Naive thymus-derived CD4-positive, alpha-beta T cell (primary cell): ENCODE data around the gene DHRS1. TPM values are rescaled to one million over a fixed set of nuclear protein-coding genes. Genes with fewer than 3 reads are reported as not detected.

Experiments
- ATAC-seq: fragments of 150-1000 bp; cut with Tn5 transposase; 2 replicates; pipeline ENCODE4 v1.10.0; 2021; ENCODE audit warnings: mild to moderate bottlenecking, moderate library complexity
- CTCF ChIA-PET: fragments of 350-600 bp; sonication (Branson Sonifier 250); formaldehyde crosslinking; loops from one replicate; lab custom pipeline; 2021; ENCODE audit warnings: antibody characterized with exemption; lab: Charles Lee
- POLR2A ChIA-PET: fragments of 350-600 bp; sonication (Branson Sonifier 250); formaldehyde crosslinking; loops from one replicate; lab custom pipeline; 2021; ENCODE audit warnings: antibody characterized with exemption, inconsistent platforms; lab: Charles Lee
- DNase-seq, 9 donors: peaks; one replicate each; pipeline versions ENCODE4 v3.0.0 to v3.0.0-alpha.2; 2020 to 2022; ENCODE audit warnings: mixed read lengths in 1 of 9
- H3K27ac ChIP-seq: one replicate; pipeline ENCODE4 v1.7.0; 2013; ENCODE audit warnings: mild to moderate bottlenecking, low read depth, low read length, moderate library complexity
- H3K27me3 ChIP-seq, 2 donors: one replicate each; pipeline ENCODE4 v1.7.0; 2013; ENCODE audit warnings: low read length in 2 of 2, mild to moderate bottlenecking in 2 of 2, moderate library complexity in 2 of 2; ENCODE audit not compliant: control insufficient read depth in 2 of 2, insufficient read depth in 2 of 2
- H3K36me3 ChIP-seq, 3 experiments: 1 replicate in 2 of 3; 2 replicates in 1 of 3; pipeline ENCODE4 v1.7.0; 2013; ENCODE audit warnings: low read length in 3 of 3, mild to moderate bottlenecking in 3 of 3, moderate library complexity in 1 of 3; ENCODE audit not compliant: insufficient read depth in 3 of 3, control insufficient read depth in 2 of 3
- H3K4me1 ChIP-seq, 2 donors: one replicate each; pipeline ENCODE4 v1.7.0; 2013; ENCODE audit warnings: low read length in 2 of 2, mild to moderate bottlenecking in 2 of 2, moderate library complexity in 1 of 2; ENCODE audit not compliant: control insufficient read depth in 2 of 2, insufficient read depth in 2 of 2
- H3K4me3 ChIP-seq: 2 replicates; pipeline ENCODE4 v1.7.0; 2013; ENCODE audit warnings: mild to moderate bottlenecking, low read length
- H3K9me3 ChIP-seq, 3 experiments: 1 replicate in 2 of 3; 2 replicates in 1 of 3; pipeline ENCODE4 v1.7.0; 2013; ENCODE audit warnings: low read length in 3 of 3; ENCODE audit not compliant: control insufficient read depth in 2 of 3
- H3K27ac Mint-ChIP-seq, 9 donors: one replicate each; pipeline ENCODE4 v1.8.0; 2020 to 2022; ENCODE audit warnings: mixed read lengths in 9 of 9, mild to moderate bottlenecking in 8 of 9, moderate library complexity in 5 of 9, inconsistent platforms in 2 of 9
- H3K27me3 Mint-ChIP-seq, 5 donors: one replicate each; pipeline ENCODE4 v1.8.0; 2021 to 2022; ENCODE audit warnings: mixed read lengths in 5 of 5, mild to moderate bottlenecking in 1 of 5
- H3K36me3 Mint-ChIP-seq, 5 donors: one replicate each; pipeline ENCODE4 v1.8.0; 2020 to 2022; ENCODE audit warnings: mixed read lengths in 5 of 5, mild to moderate bottlenecking in 3 of 5, inconsistent platforms in 1 of 5
- H3K4me1 Mint-ChIP-seq, 7 donors: one replicate each; pipeline ENCODE4 v1.8.0; 2020 to 2022; ENCODE audit warnings: mixed read lengths in 7 of 7, mild to moderate bottlenecking in 3 of 7, inconsistent platforms in 1 of 7
- H3K4me3 Mint-ChIP-seq, 10 donors: one replicate each; pipeline ENCODE4 v1.8.0; 2020 to 2022; ENCODE audit warnings: mild to moderate bottlenecking in 10 of 10, mixed read lengths in 10 of 10, moderate library complexity in 6 of 10, inconsistent platforms in 2 of 10
- H3K9me3 Mint-ChIP-seq, 11 donors: one replicate each; pipeline ENCODE4 v1.8.0; 2020 to 2022; ENCODE audit warnings: mixed read lengths in 11 of 11, mild to moderate bottlenecking in 4 of 11, inconsistent platforms in 1 of 11, moderate library complexity in 1 of 11
- intact Hi-C, 2 donors: fragments of 100-400 bp; cut with micrococcal nuclease; formaldehyde crosslinking; loops; one replicate each; pipeline ENCODE4 v1.15.1; 2023
- polyA plus RNA-seq, 2 donors: library from polyadenylated mRNA; unstranded; fragments of 300-500 nt; fragmentation: Illumina TruSeq; gene quantifications; one replicate each; pipeline ENCODE4 v1.2.3, GENCODE V29; 2021
- total RNA-seq, 6 experiments: library from RNA in 5 of 6; stranded (reverse) in 5 of 6; gene quantifications; 1 replicate in 5 of 6; 2 replicates in 1 of 6; pipeline ENCODE4 v1.2.3 and lab custom pipeline; 2021 to 2026

DHRS1 gene
- total and polyA plus RNA-seq, 7 experiments from 2014 or later: 21.3 to 38.4 (median 33.3) TPM

DNA sequence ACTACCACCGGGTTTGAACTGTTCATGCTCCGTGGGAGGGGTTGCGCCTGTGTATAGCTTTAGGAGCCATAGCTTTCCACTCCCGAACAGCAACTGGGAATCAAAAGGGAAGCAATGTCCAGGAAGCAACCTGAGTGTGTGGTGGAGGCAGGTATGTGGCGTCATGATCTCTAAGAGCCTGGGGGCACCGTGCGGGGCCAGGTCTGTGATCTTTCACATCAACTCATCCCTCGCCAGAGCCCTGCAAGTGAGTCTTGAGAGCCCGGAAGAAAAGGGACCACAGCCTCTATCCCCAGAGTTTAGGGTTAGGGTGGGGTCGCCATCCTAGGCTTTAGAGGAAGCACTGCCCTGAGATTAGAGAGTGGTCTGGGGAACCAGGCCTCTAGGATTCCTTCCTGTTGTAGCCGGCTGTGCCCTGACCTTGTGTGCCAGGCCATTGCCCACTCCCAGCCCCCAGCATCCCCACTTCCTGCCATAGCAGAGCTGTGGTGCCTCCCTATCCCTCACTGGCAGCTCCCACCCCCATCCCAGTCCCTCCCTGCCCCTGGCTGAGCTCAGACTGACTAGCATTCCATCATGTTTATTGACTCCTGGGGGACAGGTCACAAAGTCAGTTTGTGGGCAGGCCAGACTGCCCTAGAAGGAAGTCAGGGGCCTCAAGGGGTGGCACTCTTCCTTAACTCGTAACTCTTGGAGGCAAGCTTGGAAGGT, 36.0 kb upstream of the DHRS1 start:
- DNase-seq (no peak), ATAC-seq (no peak)
- Mint-ChIP-seq H3K27me3 (peaks cover 7 to 46% (median 17%) of the 10 kb centered on the region in 5 donors), H3K9me3 (peaks cover 0 to 5% (median 0%) of the 10 kb centered on the region in 11 donors), H3K36me3 (peaks cover 0 to 32% (median 12%) of the 10 kb centered on the region in 5 donors), H3K4me3 (peak overlapping the region in 9 of 10 donors; percentile 22 to 94 (median 58)), H3K27ac (no peak overlapping the region), H3K4me1 (peaks cover 32 to 67% (median 51%) of the 10 kb centered on the region in 7 donors)
- H3K4me1 ChIP-seq: peaks cover 48 to 55% of the 10 kb centered on the region in 2 donors
- ChIA-PET POLR2A (interaction anchor here (0.8 to 16.5 kb wide), 4 partner anchors 31 to 106 kb away, joined by 3 to 293 read pairs (median 3); partner anchors contain the start of genes CBLN3, KHNYN and TINF2), CTCF (interaction anchor here (0.8 to 15.8 kb wide), 3 partner anchors 10 to 99 kb away, joined by 3 to 317 read pairs (median 5); partner anchors contain the start of genes CBLN3 and KHNYN)
- intact Hi-C loops: no loop called here
- no peak overlapping the region for H3K27ac ChIP-seq
- H3K9me3 ChIP-seq: no peaks in the 10 kb centered on the region
- H3K4me3 ChIP-seq: no peak overlapping the region
- H3K27me3 ChIP-seq: peaks cover 7 to 13% of the 10 kb centered on the region in 2 donors
- peaks cover 0 to 30% (median 0%) of the 10 kb centered on the region in 3 experiments for H3K36me3 ChIP-seq

DNA sequence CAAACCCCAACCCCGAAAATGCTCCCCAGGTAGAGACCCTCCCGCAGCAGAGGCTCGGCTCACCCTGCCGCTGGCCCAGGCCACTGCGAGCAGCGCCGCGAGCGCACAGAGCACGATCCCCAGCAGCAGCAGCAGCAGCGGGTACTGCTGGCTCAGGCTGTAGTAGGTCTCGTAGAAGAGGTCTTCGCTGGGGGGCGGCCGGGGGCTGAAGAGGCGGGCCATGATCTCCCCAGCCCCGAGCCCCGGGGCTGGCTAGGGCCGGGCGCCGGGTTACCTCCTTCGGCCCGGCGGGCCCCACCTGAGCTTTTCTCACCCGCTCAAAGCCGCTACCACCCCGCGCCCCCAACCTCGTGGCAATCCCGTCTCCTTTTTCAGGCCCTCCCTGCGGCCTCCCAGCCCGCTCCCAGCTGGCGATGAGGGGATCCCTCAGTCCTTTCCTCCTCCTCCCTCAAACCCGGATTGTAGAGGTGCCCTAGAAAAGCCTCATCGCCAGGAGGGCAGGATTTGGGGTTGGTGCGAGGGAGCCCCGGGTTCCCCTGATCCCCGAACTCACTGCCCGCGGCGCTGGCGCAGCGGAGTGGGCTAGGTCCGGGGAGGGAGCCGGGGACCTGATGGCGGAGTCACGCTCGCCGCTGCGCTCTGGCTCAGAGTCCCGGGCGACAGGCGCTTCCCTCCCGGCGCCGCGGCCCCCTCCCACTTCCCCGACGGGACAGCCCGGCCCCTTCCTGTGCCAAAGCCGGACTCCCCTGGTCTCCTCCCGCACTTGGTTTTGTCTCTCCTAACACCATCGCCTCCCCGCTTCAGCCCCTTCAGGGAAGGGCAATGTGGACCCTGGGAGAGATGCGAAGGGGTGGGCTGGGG, 35.1 kb upstream of the DHRS1 start, which contains the start of gene ADCY4:
ADCY4 (minus strand) TSS at position 641 of the 861 bp plus-strand sequence; CDS start at position 222, 419 bp downstream.
- Mint-ChIP-seq H3K27ac (no peak within 1 kb of the TSS), H3K4me3 (peak within 1 kb of the TSS; percentile 18 to 94 (median 60)), H3K36me3 (peaks cover 0 to 32% (median 12%) of the 10 kb centered on the region in 5 donors), H3K4me1 (peaks cover 25 to 60% (median 52%) of the 10 kb centered on the region in 7 donors), H3K27me3 (peaks cover 9 to 46% (median 17%) of the 10 kb centered on the region in 5 donors), H3K9me3 (peaks cover 0 to 5% (median 0%) of the 10 kb centered on the region in 11 donors)
- no peaks in the 10 kb centered on the region for H3K9me3 ChIP-seq
- intact Hi-C loops: no loop called here
- H3K36me3 ChIP-seq: peaks cover 0 to 30% (median 0%) of the 10 kb centered on the region in 3 experiments
- H3K4me1 ChIP-seq: peaks cover 43 to 56% of the 10 kb centered on the region in 2 donors
- POLR2A ChIA-PET: interaction anchor here (0.8 to 16.5 kb wide), 3 partner anchors 23 to 96 kb away, joined by 3 to 293 read pairs (median 19); partner anchors contain the start of genes CBLN3, KHNYN, LTB4R and LTB4R2
- no peak within 1 kb of the TSS for H3K27ac ChIP-seq
- DNase-seq (peak in 3 of 9 donors; percentile 31 to 41 (median 40)), ATAC-seq (no peak)
- peaks cover 7 to 13% of the 10 kb centered on the region in 2 donors for H3K27me3 ChIP-seq
- CTCF ChIA-PET: interaction anchor here (2.8 to 15.8 kb wide), 3 partner anchors 64 to 100 kb away, joined by 9 to 317 read pairs (median 23); partner anchors contain the start of genes CBLN3, KHNYN, RABGGTA and TINF2
- H3K4me3 ChIP-seq: peak within 1 kb of the TSS; percentile 52

DNA sequence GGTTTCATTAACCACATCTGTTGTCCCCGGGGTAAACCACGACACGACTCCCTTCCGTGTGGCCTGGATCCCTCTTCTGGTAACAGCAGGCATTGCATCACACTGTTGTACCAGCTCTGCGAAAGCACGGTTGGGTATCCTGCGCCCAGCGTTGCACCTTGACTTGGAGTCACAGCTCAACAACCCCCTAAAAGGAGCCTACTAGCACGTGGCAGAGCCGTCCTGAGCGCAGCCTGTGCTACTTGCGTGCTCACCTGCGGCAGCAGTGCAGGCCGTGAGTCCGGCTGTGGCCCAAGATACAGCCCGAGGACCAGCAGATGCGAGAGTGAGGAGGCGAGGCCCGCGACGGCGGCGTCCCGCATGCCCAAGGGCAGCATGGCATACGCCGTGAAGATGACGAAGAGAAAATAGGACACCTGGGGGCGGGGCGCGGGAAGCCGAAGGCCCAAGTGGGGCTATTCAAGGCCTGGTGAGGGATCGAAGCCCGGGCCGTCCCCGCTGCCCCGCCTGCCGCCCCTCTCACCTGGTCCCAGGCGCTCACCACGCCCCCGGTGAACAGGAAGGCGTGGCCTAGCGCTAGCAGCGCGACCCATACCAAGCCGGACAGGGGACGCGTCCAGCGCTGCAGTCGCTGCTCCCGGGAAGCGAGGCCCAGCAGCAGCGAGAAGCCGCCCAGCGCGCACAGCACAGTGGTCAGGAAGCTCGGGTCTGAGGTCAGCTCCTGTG, 32.9 kb upstream of the DHRS1 start:
- Histone ChIP-seq H3K27me3 (peaks cover 7 to 13% of the 10 kb centered on the region in 2 donors), H3K4me3 (peak overlapping the region; percentile 43), H3K36me3 (peaks cover 0 to 18% (median 0%) of the 10 kb centered on the region in 3 experiments), H3K9me3 (no peaks in the 10 kb centered on the region), H3K27ac (no peak overlapping the region), H3K4me1 (peaks cover 37 to 59% of the 10 kb centered on the region in 2 donors)
- intact Hi-C loops: loop anchor here (1.0 to 2.0 kb wide), 13 partner anchors 8 to 342 kb away; partner anchors contain the start of genes RABGGTA (in 2 of the 2), TINF2 (in 2 of the 2), CHMP4A (in 1 of the 2) and DCAF11 (in 1 of the 2)
- Mint-ChIP-seq H3K4me1 (peaks cover 25 to 62% (median 40%) of the 10 kb centered on the region in 7 donors), H3K36me3 (peaks cover 0 to 21% (median 12%) of the 10 kb centered on the region in 5 donors), H3K4me3 (peak overlapping the region; percentile 66 to 94 (median 83)), H3K27ac (peak overlapping the region; percentile 57 to 93 (median 84)), H3K27me3 (peaks cover 9 to 46% (median 17%) of the 10 kb centered on the region in 5 donors), H3K9me3 (peaks cover 0 to 5% (median 0%) of the 10 kb centered on the region in 11 donors)
- DNase-seq: peak; percentile 56 to 93 (median 87)
- ChIA-PET POLR2A (interaction anchor here (0.6 to 16.5 kb wide), 12 partner anchors 8 to 145 kb away, joined by 3 to 293 read pairs (median 4); partner anchors contain the start of genes CBLN3, CIDEB, KHNYN and LTB4R), CTCF (interaction anchor here (0.6 to 15.8 kb wide), 20 partner anchors 9 to 274 kb away, joined by 3 to 317 read pairs (median 4); partner anchors contain the start of genes CBLN3, CIDEB, DHRS1 and KHNYN)
- peak; percentile 90 for ATAC-seq

DNA sequence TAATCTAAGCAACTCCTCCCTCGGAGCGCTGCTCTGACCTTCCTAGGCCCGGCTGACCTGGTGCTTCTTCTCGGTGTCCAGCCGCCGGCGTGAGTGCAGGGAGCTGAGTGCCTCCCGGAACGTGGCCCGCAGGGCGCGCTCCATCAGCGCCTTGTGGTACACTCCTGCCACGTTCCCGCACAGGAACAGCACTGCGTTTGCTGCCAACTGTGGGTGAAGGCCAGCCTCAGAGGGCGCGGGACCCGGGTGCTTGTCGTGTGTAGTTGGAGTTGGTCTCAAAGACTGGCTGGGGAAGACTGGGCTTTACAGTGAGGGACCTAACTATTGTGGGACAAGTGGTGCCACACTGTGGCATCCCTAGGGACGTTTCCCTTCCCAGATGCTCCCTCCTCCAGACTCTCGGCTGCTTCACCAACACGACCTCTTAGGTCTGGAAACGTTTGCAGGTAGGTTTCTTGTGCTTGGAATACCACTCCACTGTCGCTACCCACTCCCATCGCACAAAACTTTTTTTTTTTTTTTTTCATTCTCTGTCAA, 32.2 kb upstream of the DHRS1 start:
- Histone ChIP-seq H3K27me3 (peaks cover 7 to 13% of the 10 kb centered on the region in 2 donors), H3K9me3 (no peaks in the 10 kb centered on the region), H3K36me3 (peaks cover 0 to 11% (median 0%) of the 10 kb centered on the region in 3 experiments), H3K4me1 (peaks cover 41 to 64% of the 10 kb centered on the region in 2 donors), H3K27ac (no peak overlapping the region), H3K4me3 (peak overlapping the region; percentile 11)
- ChIA-PET POLR2A (interaction anchor here (0.5 to 16.5 kb wide), 10 partner anchors 8 to 144 kb away, joined by 3 to 293 read pairs (median 6); partner anchors contain the start of genes CBLN3, KHNYN, LTB4R and LTB4R2), CTCF (interaction anchor here (0.6 to 15.8 kb wide), 17 partner anchors 8 to 274 kb away, joined by 3 to 317 read pairs (median 4); partner anchors contain the start of genes CBLN3, CIDEB, DHRS1 and KHNYN)
- Mint-ChIP-seq H3K27ac (peak overlapping the region; percentile 57 to 93 (median 84)), H3K4me1 (peaks cover 30 to 67% (median 45%) of the 10 kb centered on the region in 7 donors), H3K4me3 (peak overlapping the region; percentile 66 to 94 (median 83)), H3K9me3 (peaks cover 0 to 5% (median 0%) of the 10 kb centered on the region in 11 donors), H3K36me3 (peaks cover 0 to 16% (median 12%) of the 10 kb centered on the region in 5 donors), H3K27me3 (peaks cover 9 to 46% (median 17%) of the 10 kb centered on the region in 5 donors)
- intact Hi-C loops: loop anchor here (1.0 to 2.0 kb wide), 13 partner anchors 9 to 343 kb away; partner anchors contain the start of genes RABGGTA (in 2 of the 2), TINF2 (in 2 of the 2), CHMP4A (in 1 of the 2) and DCAF11 (in 1 of the 2)
- DNase-seq (no peak), ATAC-seq (no peak)
